ENCODE measurements around the gene SFXN1.

The SFXN1 gene

GRCh38 chr5:175557778-175558177 lies 79.4 kb downstream of the SFXN1 start:
- H3K9ac ChIP-seq (ENCODE audit: low read length) = no peak overlapping the region
- no peak overlapping the region for H3K4me3 ChIP-seq (ENCODE audit: low read depth in 1 of 2, low read length in 2 of 2)
- no peak overlapping the region for H3K27ac ChIP-seq (ENCODE audit: low read depth, low read length)
- no peaks in the 10 kb centered on the region for H3K4me1 ChIP-seq (ENCODE audit: insufficient read depth, low read length)
- H3K36me3 ChIP-seq (ENCODE audit: insufficient read depth, low read length) = no peaks in the 10 kb centered on the region
- H3K9me3 ChIP-seq (ENCODE audit: low read length) = no peaks in the 10 kb centered on the region
- no peaks in the 10 kb centered on the region for H3K27me3 ChIP-seq (ENCODE audit: control insufficient read depth in 1 of 2, insufficient read depth in 2 of 2, low read length in 2 of 2)

- Histone ChIP-seq H3K27me3 (ENCODE audit: control insufficient read depth in 1 of 2, insufficient read depth in 2 of 2, low read length in 2 of 2) (no peaks in the 10 kb centered on the region), H3K4me1 (ENCODE audit: insufficient read depth, low read length) (no peaks in the 10 kb centered on the region), H3K4me3 (ENCODE audit: low read depth in 1 of 2, low read length in 2 of 2) (no peak overlapping the region), H3K9ac (ENCODE audit: low read length) (no peak overlapping the region), H3K36me3 (ENCODE audit: insufficient read depth, low read length) (no peaks in the 10 kb centered on the region), H3K9me3 (ENCODE audit: low read length) (no peaks in the 10 kb centered on the region), H3K27ac (ENCODE audit: low read depth, low read length) (no peak overlapping the region)
Measured at GRCh38 chr5:175558801-175559480, 80.6 kb downstream of the SFXN1 start.

GRCh38 chr5:175560011-175560410 lies 81.7 kb downstream of the SFXN1 start:
- Histone ChIP-seq H3K4me3 (ENCODE audit: low read depth in 1 of 2, low read length in 2 of 2) (no peak overlapping the region), H3K9ac (ENCODE audit: low read length) (no peak overlapping the region), H3K36me3 (ENCODE audit: insufficient read depth, low read length) (no peaks in the 10 kb centered on the region), H3K27ac (ENCODE audit: low read depth, low read length) (no peak overlapping the region), H3K4me1 (ENCODE audit: insufficient read depth, low read length) (no peaks in the 10 kb centered on the region), H3K27me3 (ENCODE audit: control insufficient read depth in 1 of 2, insufficient read depth in 2 of 2, low read length in 2 of 2) (no peaks in the 10 kb centered on the region), H3K9me3 (ENCODE audit: low read length) (no peaks in the 10 kb centered on the region)

- H3K36me3 ChIP-seq (ENCODE audit: insufficient read depth, low read length) = no peaks in the 10 kb centered on the region
- no peaks in the 10 kb centered on the region for H3K4me1 ChIP-seq (ENCODE audit: insufficient read depth, low read length)
- H3K9ac ChIP-seq (ENCODE audit: low read length) = no peak overlapping the region
- no peak overlapping the region for H3K4me3 ChIP-seq (ENCODE audit: low read depth in 1 of 2, low read length in 2 of 2)
- H3K9me3 ChIP-seq (ENCODE audit: low read length) = no peaks in the 10 kb centered on the region
- H3K27me3 ChIP-seq (ENCODE audit: control insufficient read depth in 1 of 2, insufficient read depth in 2 of 2, low read length in 2 of 2) = no peaks in the 10 kb centered on the region
- no peak overlapping the region for H3K27ac ChIP-seq (ENCODE audit: low read depth, low read length)
Measured at GRCh38 chr5:175561085-175561484, 82.7 kb downstream of the SFXN1 start.

- Histone ChIP-seq H3K4me3 (ENCODE audit: low read depth in 1 of 2, low read length in 2 of 2) (no peak overlapping the region), H3K27ac (ENCODE audit: low read depth, low read length) (no peak overlapping the region), H3K9me3 (ENCODE audit: low read length) (no peaks in the 10 kb centered on the region), H3K27me3 (ENCODE audit: control insufficient read depth in 1 of 2, insufficient read depth in 2 of 2, low read length in 2 of 2) (no peaks in the 10 kb centered on the region), H3K4me1 (ENCODE audit: insufficient read depth, low read length) (no peaks in the 10 kb centered on the region), H3K9ac (ENCODE audit: low read length) (no peak overlapping the region), H3K36me3 (ENCODE audit: insufficient read depth, low read length) (no peaks in the 10 kb centered on the region)
Measured at GRCh38 chr5:175564716-175565115, 86.4 kb downstream of the SFXN1 start.

- no peaks in the 10 kb centered on the region for H3K9me3 ChIP-seq (ENCODE audit: low read length)
- H3K9ac ChIP-seq (ENCODE audit: low read length) = no peak overlapping the region
- H3K4me1 ChIP-seq (ENCODE audit: insufficient read depth, low read length) = no peaks in the 10 kb centered on the region
- H3K4me3 ChIP-seq (ENCODE audit: low read depth in 1 of 2, low read length in 2 of 2) = no peak overlapping the region
- no peaks in the 10 kb centered on the region for H3K36me3 ChIP-seq (ENCODE audit: insufficient read depth, low read length)
- H3K27me3 ChIP-seq (ENCODE audit: control insufficient read depth in 1 of 2, insufficient read depth in 2 of 2, low read length in 2 of 2) = no peaks in the 10 kb centered on the region
- no peak overlapping the region for H3K27ac ChIP-seq (ENCODE audit: low read depth, low read length)
Measured at GRCh38 chr5:175566697-175567096, 88.3 kb downstream of the SFXN1 start.

GRCh38 chr5:175567954-175568353 lies 89.6 kb downstream of the SFXN1 start:
- H3K9me3 ChIP-seq (ENCODE audit: low read length) = no peaks in the 10 kb centered on the region
- no peak overlapping the region for H3K4me3 ChIP-seq (ENCODE audit: low read depth in 1 of 2, low read length in 2 of 2)
- no peak overlapping the region for H3K9ac ChIP-seq (ENCODE audit: low read length)
- no peaks in the 10 kb centered on the region for H3K27me3 ChIP-seq (ENCODE audit: control insufficient read depth in 1 of 2, insufficient read depth in 2 of 2, low read length in 2 of 2)
- H3K36me3 ChIP-seq (ENCODE audit: insufficient read depth, low read length) = no peaks in the 10 kb centered on the region
- no peaks in the 10 kb centered on the region for H3K4me1 ChIP-seq (ENCODE audit: insufficient read depth, low read length)
- no peak overlapping the region for H3K27ac ChIP-seq (ENCODE audit: low read depth, low read length)

- Histone ChIP-seq H3K27ac (ENCODE audit: low read depth, low read length) (no peak overlapping the region), H3K4me1 (ENCODE audit: insufficient read depth, low read length) (no peaks in the 10 kb centered on the region)
Measured at GRCh38 chr5:175569701-175570100, 91.3 kb downstream of the SFXN1 start.

GRCh38 chr5:175572886-175573285 lies 94.5 kb downstream of the SFXN1 start:
- Histone ChIP-seq H3K4me1 (ENCODE audit: insufficient read depth, low read length) (no peaks in the 10 kb centered on the region), H3K9me3 (ENCODE audit: low read length) (no peaks in the 10 kb centered on the region), H3K9ac (ENCODE audit: low read length) (no peak overlapping the region), H3K27me3 (ENCODE audit: control insufficient read depth in 1 of 2, insufficient read depth in 2 of 2, low read length in 2 of 2) (peaks cover 0 to 5% of the 10 kb centered on the region in 2 donors), H3K27ac (ENCODE audit: low read depth, low read length) (no peak overlapping the region), H3K36me3 (ENCODE audit: insufficient read depth, low read length) (no peaks in the 10 kb centered on the region), H3K4me3 (ENCODE audit: low read depth in 1 of 2, low read length in 2 of 2) (no peak overlapping the region)

More at GRCh38 chr5:175569701-175570100, 91.3 kb downstream of the SFXN1 start:
- H3K27me3 ChIP-seq (ENCODE audit: control insufficient read depth in 1 of 2, insufficient read depth in 2 of 2, low read length in 2 of 2) = no peaks in the 10 kb centered on the region
- no peak overlapping the region for H3K4me3 ChIP-seq (ENCODE audit: low read depth in 1 of 2, low read length in 2 of 2)
- H3K36me3 ChIP-seq (ENCODE audit: insufficient read depth, low read length) = no peaks in the 10 kb centered on the region
- H3K9me3 ChIP-seq (ENCODE audit: low read length) = no peaks in the 10 kb centered on the region
- no peak overlapping the region for H3K9ac ChIP-seq (ENCODE audit: low read length)

GRCh38 chr5:175573493-175574269 lies 95.3 kb downstream of the SFXN1 start:
- H3K27me3 ChIP-seq (ENCODE audit: control insufficient read depth in 1 of 2, insufficient read depth in 2 of 2, low read length in 2 of 2) = peaks cover 0 to 5% of the 10 kb centered on the region in 2 donors
- H3K4me3 ChIP-seq (ENCODE audit: low read depth in 1 of 2, low read length in 2 of 2) = no peak overlapping the region
- H3K4me1 ChIP-seq (ENCODE audit: insufficient read depth, low read length) = no peaks in the 10 kb centered on the region
- no peak overlapping the region for H3K9ac ChIP-seq (ENCODE audit: low read length)
- no peaks in the 10 kb centered on the region for H3K36me3 ChIP-seq (ENCODE audit: insufficient read depth, low read length)
- H3K9me3 ChIP-seq (ENCODE audit: low read length) = no peaks in the 10 kb centered on the region
- no peak overlapping the region for H3K27ac ChIP-seq (ENCODE audit: low read depth, low read length)

- Histone ChIP-seq H3K9me3 (ENCODE audit: low read length) (no peaks in the 10 kb centered on the region), H3K9ac (ENCODE audit: low read length) (no peak overlapping the region), H3K36me3 (ENCODE audit: insufficient read depth, low read length) (no peaks in the 10 kb centered on the region), H3K27me3 (ENCODE audit: control insufficient read depth in 1 of 2, insufficient read depth in 2 of 2, low read length in 2 of 2) (peaks cover 0 to 5% of the 10 kb centered on the region in 2 donors), H3K4me3 (ENCODE audit: low read depth in 1 of 2, low read length in 2 of 2) (no peak overlapping the region), H3K27ac (ENCODE audit: low read depth, low read length) (no peak overlapping the region), H3K4me1 (ENCODE audit: insufficient read depth, low read length) (no peaks in the 10 kb centered on the region)
Measured at GRCh38 chr5:175575301-175575700, 96.9 kb downstream of the SFXN1 start.

GRCh38 chr5:175576096-175576495 lies 97.7 kb downstream of the SFXN1 start:
- H3K27me3 ChIP-seq (ENCODE audit: control insufficient read depth in 1 of 2, insufficient read depth in 2 of 2, low read length in 2 of 2) = peaks cover 0 to 5% of the 10 kb centered on the region in 2 donors

More at GRCh38 chr5:175576096-175576495, 97.7 kb downstream of the SFXN1 start:
- H3K27ac ChIP-seq (ENCODE audit: low read depth, low read length) = no peak overlapping the region
- no peak overlapping the region for H3K9ac ChIP-seq (ENCODE audit: low read length)
- H3K4me3 ChIP-seq (ENCODE audit: low read depth in 1 of 2, low read length in 2 of 2) = no peak overlapping the region
- H3K4me1 ChIP-seq (ENCODE audit: insufficient read depth, low read length) = no peaks in the 10 kb centered on the region
- H3K36me3 ChIP-seq (ENCODE audit: insufficient read depth, low read length) = no peaks in the 10 kb centered on the region
- no peaks in the 10 kb centered on the region for H3K9me3 ChIP-seq (ENCODE audit: low read length)
